GM21447 (cell line): ENCODE data around the gene TAB2.
"Not testable (repeated sequence)": the region's sequence is repeated elsewhere in the genome, so short reads cannot be mapped to it uniquely, and the experiment has no call there.

Experiments used
- ATAC-seq: cut with Tn5 transposase; IDR thresholded peaks from one replicate; pipeline ENCODE4 v1.9.1; 2021; ENCODE audit not compliant: unreplicated experiment

TAB2 gene

DNA sequence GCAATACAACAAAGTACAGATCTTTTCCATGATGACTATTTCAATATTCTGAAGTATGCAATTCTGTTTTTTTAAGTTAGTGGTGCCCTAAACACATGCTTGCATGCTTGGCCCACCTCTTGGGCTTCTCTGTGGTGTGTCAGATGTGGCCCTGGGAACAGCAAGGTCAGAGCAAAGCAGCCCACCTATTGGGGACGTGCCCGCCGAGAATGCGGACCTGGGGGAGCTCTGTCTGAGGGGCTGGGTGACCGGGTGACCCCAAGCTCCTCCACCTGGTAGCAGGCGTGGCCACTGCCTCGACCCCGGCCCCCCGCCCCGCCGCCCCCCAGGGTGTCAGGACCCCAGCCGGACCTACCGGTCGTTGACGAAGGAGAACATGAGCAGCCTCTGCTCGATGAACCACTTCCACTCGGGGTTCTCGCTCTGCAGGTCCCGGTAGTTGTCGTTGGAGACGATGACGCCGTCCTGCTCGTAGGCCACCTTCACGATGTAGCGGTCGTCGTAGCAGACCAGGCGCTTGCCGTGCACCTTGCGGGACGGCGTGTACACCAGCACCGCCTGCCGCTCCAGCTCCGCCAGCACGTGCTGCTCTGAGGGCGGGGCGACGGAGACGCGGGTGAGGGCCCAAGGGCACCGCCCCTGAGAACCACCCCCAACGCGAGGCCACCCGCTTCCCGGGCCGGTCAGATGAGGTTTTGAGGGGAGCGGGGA, 139.0 kb downstream of the TAB2 start:
- ATAC-seq: no peak

DNA sequence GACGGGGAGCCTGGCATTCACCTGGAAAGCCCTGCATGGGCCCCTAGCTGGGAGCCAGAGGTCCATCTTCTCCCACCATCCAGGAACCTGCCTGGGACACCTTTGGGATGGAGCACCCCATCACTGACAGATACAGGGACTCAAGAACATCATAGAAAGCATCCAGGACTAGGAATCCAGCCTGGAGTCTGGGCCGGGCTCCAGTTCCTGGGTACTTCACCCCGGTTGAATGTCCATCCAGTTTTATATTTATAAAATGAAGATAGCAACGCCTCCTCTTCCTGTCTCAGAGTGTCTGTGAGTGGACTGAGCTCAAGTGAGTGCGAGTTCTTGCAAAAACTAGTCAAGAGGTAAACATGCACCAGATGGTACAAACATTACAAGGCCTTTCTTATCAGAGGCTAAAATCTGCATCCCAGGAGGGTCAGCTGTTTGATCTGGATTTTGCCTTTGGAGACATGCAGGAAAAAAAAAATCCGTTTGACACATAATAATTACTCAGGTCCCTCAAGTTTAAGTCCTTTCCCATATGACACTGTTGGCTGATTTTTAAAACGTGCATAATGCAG, 139.9 kb downstream of the TAB2 start:
- ATAC-seq: no peak

DNA sequence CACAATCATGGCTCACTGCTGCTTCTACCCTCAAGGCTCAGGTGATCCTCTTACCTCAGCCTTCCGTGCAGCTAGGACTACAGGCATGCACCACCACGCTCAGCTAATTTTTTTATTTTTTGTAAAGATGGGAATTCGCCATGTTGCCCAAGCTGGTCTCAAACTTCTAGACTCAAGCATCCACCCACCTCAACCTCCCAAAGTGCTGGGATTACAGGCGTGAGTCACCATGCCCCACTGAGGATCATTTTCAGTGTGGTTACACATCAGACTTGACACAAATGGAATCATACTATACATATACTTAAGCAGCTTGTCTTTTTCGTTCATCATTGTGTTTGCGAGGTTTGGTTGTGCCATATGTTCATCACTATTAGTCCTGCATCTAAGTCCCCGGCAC, 140.7 kb downstream of the TAB2 start:
- ATAC-seq: no peak

DNA sequence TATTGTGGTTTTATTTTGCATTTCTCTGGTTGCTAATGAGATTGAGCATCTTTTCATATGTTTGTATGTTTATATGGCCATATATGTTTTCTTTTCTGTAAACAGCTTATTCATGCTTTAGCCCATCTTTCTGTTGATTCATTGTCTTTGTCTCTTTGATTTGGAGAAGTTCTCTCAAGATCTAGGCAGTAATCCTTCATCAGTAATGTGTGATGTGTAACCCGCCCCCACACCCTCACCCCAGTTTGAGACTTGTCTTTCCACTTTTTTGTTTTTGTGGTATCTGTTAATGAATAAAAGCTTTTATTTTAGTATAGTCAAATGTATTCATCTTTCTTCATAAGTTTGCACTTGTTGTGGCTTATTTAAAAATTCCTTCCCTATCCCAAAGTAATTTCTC, 141.3 kb downstream of the TAB2 start:
- no peak for ATAC-seq

DNA sequence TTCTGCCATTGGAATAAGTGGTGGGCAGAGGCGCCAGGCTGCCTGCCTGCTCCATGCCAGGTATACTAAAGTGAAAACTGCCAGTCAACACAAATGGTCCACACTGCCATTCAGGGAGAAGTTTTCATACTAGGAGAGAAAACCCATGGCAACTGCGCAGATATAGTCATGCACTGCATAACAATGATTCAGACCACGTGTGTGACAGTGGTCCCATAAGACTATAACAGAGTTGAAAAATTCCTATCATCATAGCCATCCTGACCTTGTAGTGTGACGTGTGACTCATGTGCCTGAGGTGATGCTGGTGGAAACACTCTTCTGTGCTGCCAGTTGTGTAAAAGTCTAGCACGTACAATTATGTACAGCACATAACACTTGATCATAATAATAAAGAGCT, 142.2 kb downstream of the TAB2 start:
- ATAC-seq: no peak

DNA sequence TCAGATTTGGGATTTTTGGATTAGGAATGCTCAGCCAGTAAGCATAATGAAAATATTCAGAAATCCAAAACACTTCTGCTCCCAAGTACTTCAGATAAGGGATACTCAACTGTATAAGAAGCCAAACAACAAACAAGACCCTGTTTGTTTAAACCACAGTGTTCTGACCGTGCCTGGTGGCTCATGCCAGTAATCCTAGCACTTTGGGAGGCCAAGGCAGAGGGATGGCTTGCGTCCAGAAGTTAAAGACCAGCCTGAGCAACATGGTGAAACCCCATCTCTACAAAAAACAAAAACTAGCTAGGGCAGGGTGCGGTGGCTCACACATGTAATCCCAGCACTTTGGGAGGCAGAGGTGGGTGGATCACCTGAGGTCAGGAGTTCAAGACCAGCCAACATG, 142.7 kb downstream of the TAB2 start:
- not testable (repeated sequence) for ATAC-seq
